NCI-H345 (cell line): Measurements from ENCODE around the gene TM6SF1.

Experiments used
- DNase-seq: peaks from one replicate; lab custom pipeline; 2025; lab: John Stamatoyannopoulos, UW

Gene TM6SF1

GRCh38 chr15:83174891-83175290, 67.4 kb downstream of the TM6SF1 start:
- no peak for DNase-seq

GRCh38 chr15:83178390-83178789, 70.9 kb downstream of the TM6SF1 start:
- DNase-seq: no peak

- no peak for DNase-seq
Measured at GRCh38 chr15:83178869-83179325, 71.5 kb downstream of the TM6SF1 start.

- no peak for DNase-seq
Measured at GRCh38 chr15:83185561-83185960, 78.1 kb downstream of the TM6SF1 start.
